ENCODE measurements around the gene SYPL1. TPM values are rescaled to one million over a fixed set of nuclear protein-coding genes. Genes with fewer than 3 reads are reported as not detected.
"Not testable (repeated sequence)": the region's sequence is repeated elsewhere in the genome, so short reads cannot be mapped to it uniquely, and the experiment has no call there.

The SYPL1 gene
- total RNA-seq (2014; rRNA removed; shearing (Covaris generic)), result 57.8 and 65.2 TPM in 2 replicates

DNA sequence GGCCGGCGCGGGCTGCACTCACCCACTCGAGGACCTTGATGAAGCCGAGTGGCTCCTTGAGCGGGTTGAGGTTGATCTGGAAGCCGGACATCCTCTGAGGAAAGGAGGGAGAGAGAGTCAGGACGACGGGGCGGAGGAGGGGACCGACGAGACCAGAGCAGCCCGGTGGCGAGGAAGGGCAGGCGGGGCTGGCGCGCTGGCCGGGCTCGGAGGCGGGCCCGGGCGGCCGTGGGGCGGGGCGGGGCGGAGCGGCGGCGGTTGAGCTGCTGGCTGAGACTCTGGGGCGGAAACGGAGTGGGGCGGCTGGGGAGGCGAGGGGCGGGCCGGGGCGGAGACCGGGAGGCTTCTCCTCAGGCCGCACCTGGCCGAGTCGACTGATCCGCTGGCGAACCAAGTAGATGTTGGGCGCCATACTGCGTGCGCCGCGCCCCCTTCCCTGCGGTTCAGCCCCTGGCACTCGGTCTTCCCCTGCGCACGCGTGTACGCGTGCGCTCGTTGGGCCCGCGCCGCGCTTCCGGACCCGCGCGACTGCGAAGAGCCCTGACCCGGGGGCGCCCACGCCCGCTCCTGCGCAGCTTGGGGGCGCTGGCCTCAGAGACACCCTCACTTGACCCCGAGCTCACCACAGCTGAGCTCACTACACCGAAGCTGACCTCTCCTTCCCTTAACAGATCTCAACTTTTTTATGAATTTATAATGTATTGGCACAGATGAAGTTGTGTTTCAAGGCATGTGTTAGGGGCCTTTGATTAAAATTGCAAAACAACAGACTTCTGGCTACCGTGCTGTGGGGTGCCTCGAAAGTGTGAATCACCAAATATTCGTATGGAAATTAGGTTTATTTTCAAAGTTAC is at the start of gene SYPL1:
SYPL1 (minus strand) TSS at position 195 of the 854 bp plus-strand sequence; CDS start at position 91, 104 bp downstream.
- DNase-seq (ENCODE audit: low spot score), result peak; percentile 90

DNA sequence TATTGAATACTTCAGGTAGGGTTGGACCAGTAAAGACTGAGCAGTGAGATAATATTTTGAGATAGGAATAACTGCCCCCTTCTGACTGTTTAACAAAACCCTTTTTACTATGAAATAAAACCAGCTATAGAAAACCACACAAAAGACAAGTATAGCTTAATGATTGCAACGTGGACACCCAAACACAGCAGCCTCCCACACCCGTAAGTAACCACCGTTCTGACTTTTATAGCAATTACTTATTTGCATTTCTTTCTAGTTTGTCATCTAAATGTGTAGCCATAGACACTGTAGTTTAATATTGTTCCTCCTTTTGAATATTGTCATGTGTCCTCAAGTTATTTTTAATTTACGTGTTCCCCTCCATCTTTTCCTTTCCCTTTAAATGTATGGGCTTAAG is 42.9 kb upstream of the SYPL1 start:
- DNase-seq (ENCODE audit: low spot score), result no peak

DNA sequence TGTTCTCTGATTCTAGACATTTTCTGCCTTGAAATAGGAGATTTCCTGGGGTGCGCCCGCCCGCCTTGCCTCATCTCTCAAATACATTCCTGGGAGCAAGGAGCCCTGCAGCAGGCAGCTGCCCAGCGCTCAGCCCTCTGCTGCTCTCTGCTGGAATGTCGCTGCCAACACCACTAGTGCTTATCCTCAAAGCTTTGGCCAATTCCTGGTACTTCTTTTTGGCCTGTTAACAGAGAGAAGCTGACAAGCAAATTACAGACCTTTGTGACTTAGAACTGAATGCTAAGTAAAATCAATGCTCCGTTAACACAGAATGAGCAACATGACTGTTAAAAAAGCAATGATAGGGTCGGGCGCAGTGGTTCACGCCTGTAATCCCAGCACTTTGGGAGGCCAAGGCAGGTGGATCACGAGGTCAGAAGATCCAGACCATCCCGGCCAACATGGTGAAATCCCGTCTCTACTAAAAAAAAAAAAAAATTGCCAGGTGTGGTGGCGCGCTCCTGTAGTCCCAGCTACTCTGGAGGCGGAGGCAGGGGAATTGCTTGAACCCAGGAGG is 41.9 kb upstream of the SYPL1 start:
- DNase-seq (ENCODE audit: low spot score), result peak; percentile 82

DNA sequence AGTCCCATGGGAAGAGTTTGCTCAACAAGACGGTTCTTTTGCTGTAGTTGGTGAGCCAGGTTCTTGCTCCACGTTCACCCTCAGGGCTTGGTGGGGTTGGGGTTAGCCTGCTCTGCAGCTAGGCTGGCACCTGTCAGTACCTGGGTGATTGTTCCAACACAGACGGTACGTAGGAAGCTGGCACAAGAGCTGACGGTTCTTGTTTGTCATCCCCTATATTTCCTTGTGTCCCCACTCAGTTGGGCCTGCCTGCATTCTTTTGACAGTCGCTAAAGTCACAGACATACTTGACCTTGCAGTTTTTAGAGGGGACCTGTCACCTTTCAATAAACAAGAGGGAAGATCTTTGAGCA is 40.2 kb upstream of the SYPL1 start:
- DNase-seq (ENCODE audit: low spot score), result no peak

DNA sequence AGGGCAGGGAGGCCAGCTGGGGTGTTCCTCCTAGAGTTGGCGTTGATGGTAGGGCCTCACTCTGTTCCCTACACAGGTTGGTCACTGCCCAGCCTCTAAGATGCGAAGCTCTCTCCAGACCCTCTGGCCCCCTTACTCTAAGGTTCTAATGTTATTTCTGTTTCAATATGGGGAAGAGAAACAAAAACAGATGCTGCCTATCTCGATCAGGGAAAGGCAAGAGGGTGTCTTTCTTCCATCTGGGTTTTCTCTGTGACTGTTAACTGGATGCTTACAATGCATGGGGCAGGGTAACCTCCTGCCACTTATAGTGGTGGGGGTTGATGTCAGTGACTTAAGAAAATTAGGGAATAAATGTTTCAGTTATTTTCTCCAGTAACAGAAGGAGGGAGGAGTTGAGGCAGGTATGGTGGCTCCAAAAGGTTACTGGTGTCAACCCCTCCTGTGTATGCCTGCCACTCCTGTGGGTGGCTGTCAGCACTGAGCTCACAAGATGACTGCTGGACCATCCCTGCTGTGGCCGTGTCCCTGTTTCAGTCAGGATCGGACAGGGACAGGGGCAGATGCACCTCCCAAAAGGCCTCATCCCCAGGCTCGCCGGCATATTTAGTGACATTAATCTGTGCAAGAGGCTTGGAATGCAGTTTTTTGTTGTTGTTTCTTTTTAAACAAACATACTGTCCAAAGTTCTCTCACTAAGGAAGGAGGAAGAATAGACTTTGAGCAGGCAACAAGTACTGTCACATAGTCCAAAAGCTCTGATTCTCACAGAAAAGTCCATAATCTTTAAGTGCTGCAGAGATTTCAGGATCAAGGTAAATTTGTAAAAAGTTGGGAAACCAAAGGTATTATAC is 39.6 kb upstream of the SYPL1 start:
- DNase-seq (ENCODE audit: low spot score), result no peak

DNA sequence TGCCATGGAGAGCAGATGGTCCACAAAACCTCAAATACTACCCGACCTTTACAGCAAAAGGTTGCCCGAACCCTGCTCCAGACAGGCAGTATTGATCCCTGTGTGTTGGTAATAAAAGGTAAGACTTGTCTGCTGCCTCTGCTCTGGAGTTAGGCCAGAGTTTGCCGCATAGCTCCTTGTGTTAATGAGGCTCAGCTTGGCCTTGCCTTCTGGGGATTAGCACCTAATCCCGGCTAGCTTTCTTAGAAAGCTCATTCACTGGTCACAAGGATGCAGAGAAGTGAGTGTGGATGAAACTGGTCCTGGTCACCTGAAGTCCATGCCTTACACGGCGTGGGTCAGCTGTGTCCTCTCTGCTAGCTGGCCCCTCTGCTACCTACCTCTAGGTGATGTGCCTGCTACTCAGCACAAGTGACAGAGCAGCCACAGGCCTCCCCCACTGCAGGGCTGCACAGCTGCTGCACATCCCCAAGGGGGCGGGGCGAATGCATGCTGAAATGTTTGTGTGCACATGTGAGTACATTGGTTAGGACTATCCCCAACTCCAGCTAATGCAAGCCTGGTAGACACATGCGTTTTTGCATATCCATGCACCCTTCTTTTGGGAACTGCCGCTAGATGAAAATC is 31.7 kb upstream of the SYPL1 start:
- no peak for DNase-seq (ENCODE audit: low spot score)

DNA sequence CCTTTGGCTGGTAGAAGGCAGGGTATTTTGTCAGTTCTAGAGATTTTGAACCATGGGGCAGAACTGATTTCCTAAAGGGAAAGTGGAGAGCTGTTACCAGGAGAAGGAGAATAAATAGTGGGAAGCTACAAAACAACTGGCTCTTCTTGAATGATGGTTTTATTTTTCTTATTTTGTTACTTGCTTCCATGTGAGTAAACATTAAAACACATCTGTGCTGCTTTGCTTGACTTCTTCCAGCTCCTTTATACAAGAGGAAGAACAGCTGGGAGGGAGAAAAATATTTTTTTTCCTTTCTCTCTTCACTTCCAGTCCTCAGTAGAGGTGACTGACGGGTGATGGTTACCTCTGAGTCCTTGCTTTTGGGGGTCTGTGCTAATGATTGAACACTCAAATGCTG is 30.0 kb upstream of the SYPL1 start:
- DNase-seq (ENCODE audit: low spot score), result no peak

DNA sequence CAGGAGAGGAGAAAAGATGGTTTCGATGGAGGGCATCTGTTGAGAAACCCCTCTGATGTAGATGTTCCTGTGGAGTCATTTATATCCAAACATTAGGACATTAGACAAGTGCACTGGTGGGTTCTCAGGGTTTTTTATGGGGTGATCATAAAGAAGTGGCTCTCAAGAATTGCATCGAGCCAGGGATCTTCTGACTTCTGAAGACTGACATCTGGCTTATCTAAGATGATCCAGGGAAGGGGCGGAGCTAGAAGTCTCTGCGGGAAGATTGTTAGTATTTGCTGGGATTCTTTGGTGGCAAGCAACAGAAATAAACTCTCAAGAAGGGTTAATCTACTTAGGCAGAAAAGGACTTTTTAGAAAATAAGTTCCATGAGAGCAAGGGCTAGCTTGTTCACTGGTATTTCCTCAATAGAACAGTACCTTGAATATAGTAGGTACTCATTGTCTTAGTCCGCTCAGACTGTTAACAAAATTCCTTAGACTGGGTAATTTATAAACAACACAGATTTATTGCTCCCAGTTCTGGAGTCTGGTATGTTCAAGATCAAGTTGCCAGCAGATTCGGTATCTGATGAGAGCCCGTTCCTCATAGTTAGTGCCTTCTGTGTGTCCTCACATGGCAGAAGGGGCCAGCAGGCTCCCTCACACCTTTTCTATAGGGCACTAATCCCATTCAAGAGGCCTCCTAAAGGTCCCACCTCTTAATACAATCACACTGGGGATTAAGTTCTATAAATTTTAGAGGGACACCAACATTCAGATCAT is 28.5 kb upstream of the SYPL1 start:
- no peak for DNase-seq (ENCODE audit: low spot score)

DNA sequence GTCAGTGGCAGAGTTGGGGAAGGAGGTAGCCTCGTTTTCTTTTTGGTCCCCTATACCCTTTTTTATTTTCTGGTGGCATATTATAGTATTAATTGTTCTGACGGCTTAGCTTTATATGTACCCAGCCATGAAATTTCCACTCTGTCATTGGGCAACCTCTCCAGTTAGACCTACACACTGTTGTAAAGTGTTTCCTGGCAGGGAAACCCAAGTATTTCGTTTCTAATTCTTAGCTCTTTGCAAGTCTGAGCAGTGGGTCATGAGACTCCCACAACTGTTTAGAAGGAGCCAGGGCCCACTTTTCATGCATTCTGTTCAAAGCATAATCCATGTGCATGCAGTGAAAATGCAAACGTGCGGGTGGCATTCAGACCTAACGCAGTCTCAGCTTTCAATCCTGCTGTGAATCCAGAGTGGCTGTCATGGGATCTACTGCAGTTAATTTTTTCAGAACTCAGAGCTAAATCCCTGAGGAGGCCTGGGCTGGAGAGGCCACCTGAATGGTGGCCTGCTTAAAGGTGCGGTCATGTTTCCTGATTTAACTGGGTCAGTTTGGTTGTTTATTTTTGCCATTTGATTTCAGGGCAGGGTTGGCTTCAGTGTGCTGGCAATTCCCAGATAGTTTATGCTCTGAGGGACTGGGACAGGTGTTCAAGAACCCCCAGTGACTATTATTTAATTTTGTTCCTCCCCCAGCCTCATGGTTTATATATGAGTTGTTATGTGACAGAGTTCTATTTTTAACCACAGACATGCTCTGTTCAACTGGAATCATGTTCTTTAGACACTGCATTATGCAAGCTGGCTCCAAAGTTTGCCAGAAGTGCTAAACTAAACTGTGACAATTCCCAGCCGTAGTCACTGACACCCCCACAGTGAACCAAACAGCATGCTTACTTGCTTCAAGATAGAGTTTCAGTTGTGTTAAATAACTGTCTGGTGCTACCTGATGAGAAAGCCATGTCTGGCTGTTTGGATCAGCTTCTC is 27.4 kb upstream of the SYPL1 start:
- no peak for DNase-seq (ENCODE audit: low spot score)

DNA sequence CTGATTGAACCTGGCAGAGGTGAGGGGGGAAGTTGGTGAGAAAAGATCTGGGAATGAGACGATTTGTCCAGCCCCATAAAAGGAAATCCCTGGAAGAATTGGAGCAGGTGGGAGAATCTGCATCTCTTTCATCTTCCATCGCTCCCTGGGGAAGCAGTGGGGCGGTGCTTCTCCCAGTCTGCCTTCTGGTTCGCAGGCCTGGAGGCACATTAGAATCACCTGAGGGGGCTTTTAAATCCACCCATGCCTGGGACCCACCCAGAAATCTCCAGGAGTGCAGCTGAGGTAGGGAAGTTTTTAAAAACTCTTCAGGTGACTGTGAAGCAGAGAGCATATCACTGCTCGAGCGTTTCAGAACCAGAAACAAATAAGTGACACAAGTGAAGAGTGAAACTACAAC is 26.7 kb upstream of the SYPL1 start:
- DNase-seq (ENCODE audit: low spot score), result no peak

DNA sequence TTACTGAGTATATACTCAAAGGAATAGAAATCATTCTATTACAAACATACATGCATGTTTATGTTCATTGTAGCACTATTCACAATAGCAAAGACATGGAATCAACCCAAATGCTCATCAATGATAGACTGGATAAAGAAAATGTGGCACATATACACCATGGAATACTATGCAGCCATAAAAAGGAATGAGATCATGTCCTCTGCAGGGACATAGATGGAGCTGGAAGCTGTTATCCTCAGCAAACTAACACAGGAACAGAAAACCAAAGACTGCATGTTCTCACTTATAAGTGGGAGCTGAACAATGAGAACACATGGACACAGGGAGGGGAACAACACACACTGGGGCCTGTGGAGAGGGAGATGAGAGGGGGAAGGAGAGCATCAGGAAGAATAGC is 26.1 kb upstream of the SYPL1 start:
- DNase-seq (ENCODE audit: low spot score), result not testable (repeated sequence)

DNA sequence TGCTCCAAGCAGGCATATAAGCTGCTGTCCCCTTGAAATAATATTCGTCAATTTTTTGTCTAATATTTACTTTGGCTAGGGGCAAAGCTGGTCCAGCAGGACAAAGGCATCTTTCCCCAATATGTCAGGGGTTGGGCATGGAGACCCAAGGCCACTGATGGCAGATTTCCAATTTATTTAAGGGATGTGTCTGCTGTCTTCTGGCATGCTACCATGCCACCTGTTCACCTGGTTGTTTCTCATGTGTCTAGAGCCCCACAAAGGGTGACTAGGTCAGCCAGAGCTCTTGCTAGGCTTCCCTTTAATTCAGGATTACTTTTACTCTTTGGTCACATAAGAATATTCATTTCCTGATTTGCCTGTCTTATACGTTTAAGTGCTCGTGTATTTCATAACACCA is 22.1 kb upstream of the SYPL1 start:
- no peak for DNase-seq (ENCODE audit: low spot score)

DNA sequence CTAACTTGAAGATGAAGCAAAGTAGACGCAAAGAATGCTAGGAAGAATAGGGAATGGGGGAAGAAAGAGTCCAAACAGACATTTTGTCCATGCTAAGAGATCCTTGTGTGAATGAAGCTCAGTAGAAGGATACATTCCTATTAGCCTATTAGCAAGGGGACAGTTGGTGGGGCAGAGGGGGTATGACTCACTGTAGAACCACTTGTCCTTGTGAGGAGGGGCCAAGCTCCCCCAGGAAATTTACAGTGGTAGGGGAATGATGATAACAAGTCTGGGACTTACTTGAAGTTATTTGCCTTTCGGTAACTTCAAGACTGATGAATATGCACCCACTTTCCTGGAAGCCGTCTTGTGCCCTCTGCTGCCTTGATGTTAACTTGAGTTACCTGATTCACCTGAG is 17.2 kb upstream of the SYPL1 start:
- DNase-seq (ENCODE audit: low spot score), result no peak

DNA sequence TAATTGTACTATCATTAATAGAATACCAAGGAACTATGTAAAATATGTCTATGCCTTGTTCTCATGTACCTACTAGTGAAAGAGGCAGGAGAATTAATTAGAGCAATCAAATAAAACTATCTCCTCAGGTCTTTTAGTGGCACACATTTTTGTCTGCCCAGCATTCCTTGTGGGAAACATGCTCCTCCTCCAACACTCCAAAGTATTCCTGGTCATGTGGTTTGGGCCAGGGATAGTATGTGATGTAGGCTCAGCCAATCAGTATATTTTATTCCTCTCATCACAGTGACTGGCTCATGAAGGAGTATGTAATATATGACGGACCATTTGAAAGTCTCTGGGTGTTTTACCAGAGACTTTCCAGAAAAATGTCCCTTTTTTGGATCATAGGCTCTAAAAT is 16.7 kb upstream of the SYPL1 start:
- DNase-seq (ENCODE audit: low spot score), result no peak

DNA sequence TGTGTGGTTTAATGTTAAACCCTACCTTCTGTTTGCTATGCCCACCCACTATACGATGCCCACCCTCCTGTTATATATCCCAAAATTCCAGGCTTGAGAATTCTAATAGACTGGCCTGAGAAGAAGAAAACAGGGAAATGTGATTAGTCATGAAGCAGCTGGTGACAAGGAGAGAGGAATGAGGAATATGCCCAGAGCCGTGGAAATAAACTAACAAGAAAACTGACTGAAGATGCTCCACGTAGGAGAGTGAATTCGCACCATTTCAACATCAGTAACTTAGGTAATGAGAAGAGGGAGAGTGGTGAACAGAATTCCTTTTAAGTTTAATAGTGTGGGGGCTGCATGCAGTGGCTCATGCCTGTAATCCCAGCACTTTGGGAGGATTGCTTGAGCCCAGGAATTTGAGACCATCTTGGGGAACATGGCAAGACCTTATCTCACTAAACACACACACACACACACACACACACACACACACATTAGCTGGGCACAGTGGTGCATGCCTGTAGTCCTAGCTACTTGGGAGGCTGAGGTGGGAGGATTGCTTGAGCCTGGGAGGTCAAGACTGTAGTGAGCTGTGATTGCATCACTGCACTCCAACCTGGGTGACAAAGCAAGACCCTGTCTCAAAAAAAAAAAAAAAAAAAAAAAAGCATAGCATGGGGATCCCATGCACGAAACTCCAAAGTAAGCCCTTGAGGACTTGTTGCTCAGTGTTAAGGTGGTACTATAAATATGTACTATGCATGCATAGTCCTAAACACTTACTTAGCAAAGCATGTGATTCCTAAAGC is 16.1 kb upstream of the SYPL1 start:
- DNase-seq (ENCODE audit: low spot score), result no peak

DNA sequence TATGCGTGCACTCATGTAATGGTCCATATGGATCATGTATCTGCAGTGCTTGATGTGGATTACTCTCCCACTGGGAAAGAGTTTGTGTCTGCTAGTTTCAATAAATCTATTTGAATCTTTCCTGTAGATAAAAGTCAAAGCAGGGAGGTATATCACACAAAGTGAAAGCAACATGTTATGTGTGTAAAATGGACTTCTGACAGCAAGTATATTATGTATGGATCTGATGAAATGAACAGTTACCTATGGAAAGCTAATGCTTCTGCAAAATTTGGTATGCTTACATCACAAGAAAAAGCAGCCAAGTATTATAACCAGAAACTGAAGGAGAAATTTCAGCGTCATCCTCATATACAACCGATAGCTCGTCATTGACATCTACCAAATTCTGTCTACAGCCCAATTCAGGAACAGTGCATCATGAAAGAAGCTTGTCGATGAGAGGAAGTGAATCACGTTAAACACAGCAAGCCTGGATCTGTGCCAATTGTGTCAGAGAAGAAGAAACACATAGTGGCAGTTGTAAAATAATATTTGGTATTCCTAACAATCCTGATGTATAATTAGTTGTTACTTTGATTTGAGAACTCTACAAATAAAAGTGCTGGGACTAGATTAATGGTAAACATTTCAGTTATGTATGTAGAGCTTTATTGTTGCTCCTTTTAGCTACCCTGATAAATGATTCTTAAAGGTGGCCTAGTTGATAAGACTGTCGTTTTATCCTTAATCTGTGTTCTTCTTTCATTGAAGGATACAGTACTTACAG is 14.2 kb upstream of the SYPL1 start:
- DNase-seq (ENCODE audit: low spot score), result peak; percentile 34

DNA sequence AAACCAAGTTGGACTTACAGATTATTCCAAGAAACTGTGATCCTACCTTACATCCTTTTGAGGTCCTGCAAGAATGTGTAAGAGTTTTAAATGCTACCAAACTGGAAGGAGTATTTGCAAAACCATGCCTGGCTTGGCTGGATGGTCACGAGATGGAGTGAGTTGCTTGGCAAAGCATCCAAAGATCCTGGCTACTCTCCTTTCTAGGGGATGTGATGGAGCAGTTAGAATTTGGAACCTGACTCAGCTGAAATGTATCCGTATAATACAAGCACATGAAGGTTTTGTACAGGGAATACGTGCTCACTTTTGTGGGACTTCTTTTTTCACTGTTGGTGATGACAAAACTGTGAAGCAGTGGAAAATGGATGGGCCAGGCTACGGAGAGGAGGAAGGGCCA is 13.3 kb upstream of the SYPL1 start:
- DNase-seq (ENCODE audit: low spot score), result no peak

DNA sequence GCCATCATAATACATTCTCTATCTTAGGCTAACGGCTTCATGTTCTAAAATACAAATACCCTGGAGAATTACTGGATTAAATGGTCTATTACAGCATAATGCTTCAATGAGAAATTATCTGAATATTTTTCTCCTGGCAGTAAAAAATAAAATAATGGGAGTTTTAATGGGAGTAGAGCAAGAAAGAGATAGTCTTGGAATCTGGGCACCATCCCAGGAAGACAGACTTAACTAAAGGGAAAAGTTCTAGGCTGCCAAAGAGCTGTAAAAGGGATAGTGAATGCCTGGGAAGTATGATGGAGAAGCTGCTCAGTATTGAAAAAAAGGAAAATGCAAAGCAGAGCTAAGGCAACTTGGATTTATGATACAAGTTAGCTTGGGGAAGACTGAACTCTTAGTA is 12.1 kb upstream of the SYPL1 start:
- DNase-seq (ENCODE audit: low spot score), result no peak

DNA sequence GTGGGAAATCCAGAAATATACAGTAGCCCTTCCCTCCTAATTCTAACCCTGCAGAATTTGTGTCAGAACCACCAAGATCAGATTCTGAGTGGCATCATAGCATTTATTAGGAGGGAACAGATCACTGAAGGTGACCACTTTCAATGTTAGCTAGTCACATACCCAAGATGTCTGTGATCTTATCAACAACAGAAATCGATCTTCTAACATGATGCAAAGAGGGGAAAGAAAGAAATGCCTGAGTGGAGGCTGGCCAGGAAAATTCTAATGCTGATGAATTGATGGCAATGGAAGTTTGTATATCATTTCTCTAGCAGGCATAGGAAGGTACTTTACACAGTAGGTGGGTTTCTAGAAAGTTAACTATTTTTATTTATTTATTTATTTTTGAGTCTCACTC is 10.6 kb upstream of the SYPL1 start:
- DNase-seq (ENCODE audit: low spot score), result no peak
